Activated T-helper 1 cell treated with anti-CD3 and anti-CD28 coated beads, Interleukin-2, amount 50 U/mL, for 16 hours (primary cell): Measurements from ENCODE around the gene SPATA7.

Experiments
- DNase-seq, 2 donors: peaks; one replicate each; pipeline ENCODE4 v3.0.0-alpha.2; 2020; ENCODE audit warnings: low read depth in 1 of 2, low spot score in 1 of 2

SPATA7 gene

DNA sequence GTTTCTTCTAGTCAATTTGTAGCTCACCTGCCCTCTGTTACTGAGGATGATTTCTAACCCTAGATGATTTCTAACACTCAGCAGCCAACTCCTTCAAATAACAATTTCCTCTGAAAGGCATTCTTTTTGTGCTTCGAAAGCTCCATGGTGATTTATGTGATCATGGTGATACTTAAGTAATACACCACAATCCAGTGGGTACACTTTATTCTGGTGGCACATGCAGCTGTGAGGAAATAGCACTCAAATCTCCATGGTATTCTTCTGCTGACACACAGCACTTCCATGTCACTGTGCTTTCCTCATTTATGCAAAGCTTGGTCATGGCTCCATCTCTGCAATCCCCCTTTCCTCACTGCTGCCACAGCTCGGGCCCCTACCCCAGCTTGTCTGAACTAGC, 95.6 kb downstream of the SPATA7 start:
- no peak for DNase-seq

DNA sequence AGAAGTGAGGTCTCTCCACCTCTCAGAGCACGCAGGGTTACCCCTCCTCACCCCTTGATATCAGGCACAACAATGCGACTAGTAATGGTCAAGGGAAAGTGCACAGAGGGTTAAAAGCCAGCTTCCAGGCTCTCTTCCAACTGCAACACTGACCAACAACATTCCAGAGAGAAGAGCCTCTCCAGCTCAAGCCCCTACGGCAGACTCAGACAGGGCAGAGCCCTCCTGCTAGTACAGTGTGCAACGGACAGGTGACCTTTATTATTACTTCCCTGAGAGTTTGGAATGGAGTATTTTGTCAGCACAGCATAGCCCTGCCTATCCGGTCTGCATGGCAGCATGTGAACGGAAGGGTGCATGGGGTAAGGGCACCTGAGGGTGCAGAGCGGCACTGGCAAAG, 96.3 kb downstream of the SPATA7 start:
- DNase-seq, result no peak

DNA sequence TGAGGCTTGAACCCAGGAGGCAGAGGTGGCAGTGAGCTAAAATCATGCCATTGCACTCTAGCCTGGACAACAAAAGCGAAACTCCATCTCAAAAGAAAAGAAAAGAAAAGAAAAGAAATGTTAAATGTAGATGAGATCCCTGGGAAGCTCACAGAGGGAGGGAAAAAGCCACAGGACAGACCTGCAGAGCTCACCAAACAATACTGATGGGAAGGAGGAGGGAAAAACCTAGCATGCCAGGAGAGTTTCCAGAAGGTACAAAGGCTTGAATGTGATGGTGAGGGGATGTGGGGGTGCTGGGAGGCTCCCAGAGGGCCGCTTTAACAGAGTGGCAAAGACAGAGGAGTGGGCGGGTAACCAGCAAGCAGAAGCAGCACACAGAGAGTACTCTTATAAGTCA, 97.1 kb downstream of the SPATA7 start:
- no peak for DNase-seq
